A673 (cell line): ENCODE measurements around the gene KIF12.

ENCODE experiments used
- EZH2 ChIP-seq: fragments of 200-600 bp; sonication (generic); IDR thresholded peaks from 2 replicates; pipeline ENCODE4 v1.6.1; 2017; ENCODE audit warnings: borderline replicate concordance, low read depth, mild to moderate bottlenecking, mixed read lengths, antibody characterized with exemption, low read length; ENCODE audit not compliant: poor library complexity, severe bottlenecking
- TF ChIP-seq, protein P1 (sequence below): fragments of 300-800, 200-600 bp; sonication (generic); conservative IDR thresholded peaks from 2 replicates; pipeline ENCODE4 v1.5.1; 2017; ENCODE audit warnings: low read depth, mild to moderate bottlenecking, antibody characterized with exemption, low read length, moderate library complexity, mixed read lengths

DNA sequence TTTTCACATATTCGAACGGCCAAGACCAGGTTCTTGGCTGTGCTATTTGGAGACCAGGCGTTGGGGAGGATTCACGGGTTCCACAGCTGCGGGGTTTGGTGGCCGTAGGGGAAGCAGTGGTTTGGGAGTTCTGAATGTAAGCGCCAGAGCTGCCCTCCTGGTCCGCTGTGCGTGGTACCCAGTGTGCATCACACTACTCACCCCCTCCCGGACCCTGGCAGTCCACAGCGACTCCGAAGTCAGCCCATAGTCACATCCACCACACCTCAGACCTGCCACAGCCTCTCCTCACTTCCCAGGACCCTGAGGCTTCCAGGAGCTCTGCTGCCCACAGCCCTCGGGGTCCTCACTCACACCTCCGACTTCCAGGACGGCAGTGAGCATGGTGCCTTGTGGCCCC lies 47.8 kb downstream of the KIF12 start:
- TF ChIP-seq, protein P1, sequence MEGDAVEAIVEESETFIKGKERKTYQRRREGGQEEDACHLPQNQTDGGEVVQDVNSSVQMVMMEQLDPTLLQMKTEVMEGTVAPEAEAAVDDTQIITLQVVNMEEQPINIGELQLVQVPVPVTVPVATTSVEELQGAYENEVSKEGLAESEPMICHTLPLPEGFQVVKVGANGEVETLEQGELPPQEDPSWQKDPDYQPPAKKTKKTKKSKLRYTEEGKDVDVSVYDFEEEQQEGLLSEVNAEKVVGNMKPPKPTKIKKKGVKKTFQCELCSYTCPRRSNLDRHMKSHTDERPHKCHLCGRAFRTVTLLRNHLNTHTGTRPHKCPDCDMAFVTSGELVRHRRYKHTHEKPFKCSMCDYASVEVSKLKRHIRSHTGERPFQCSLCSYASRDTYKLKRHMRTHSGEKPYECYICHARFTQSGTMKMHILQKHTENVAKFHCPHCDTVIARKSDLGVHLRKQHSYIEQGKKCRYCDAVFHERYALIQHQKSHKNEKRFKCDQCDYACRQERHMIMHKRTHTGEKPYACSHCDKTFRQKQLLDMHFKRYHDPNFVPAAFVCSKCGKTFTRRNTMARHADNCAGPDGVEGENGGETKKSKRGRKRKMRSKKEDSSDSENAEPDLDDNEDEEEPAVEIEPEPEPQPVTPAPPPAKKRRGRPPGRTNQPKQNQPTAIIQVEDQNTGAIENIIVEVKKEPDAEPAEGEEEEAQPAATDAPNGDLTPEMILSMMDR: no peak
- TF ChIP-seq EZH2: no peak
